K562 (cell line): Measurements from ENCODE around the gene PRDX1. TPM values are rescaled to one million over a fixed set of nuclear protein-coding genes. Genes with fewer than 3 reads are reported as not detected.

Experiments
- BHLHE40 ChIP-seq: IDR thresholded peaks from 2 replicates; pipeline ENCODE4 v1.6.1; 2011; ENCODE audit warnings: low read length, improper control_type of control experiment
- CEBPB ChIP-seq: fragments of 450-650 bp; IDR thresholded peaks from 2 replicates; pipeline ENCODE4 v1.6.1; 2016; ENCODE audit warnings: missing genetic modification characterization, missing compliant biosample characterization
- ESRRA ChIP-seq: fragments of 450-650 bp; IDR thresholded peaks from 2 replicates; pipeline ENCODE4 v1.6.1; 2014; ENCODE audit warnings: low read depth, mild to moderate bottlenecking, moderate library complexity, borderline replicate concordance
- HSF4 ChIP-seq: fragments of 250-450 bp; sonication (Bioruptor Pico); IDR thresholded peaks from 2 replicates; pipeline ENCODE4 v2.1.2; 2022; ENCODE audit warnings: mild to moderate bottlenecking, moderate library complexity, borderline replicate concordance
- RCOR1 ChIP-seq, 2 experiments: IDR thresholded peaks; 2 replicates each; pipeline ENCODE4 v1.6.1; 2012; ENCODE audit warnings: low read depth in 2 of 2, low read length in 2 of 2, borderline replicate concordance in 1 of 2, improper control_type of control experiment in 1 of 2
- UBTF ChIP-seq, 2 experiments: IDR thresholded peaks; 2 replicates each; pipeline ENCODE4 v1.6.1; 2012; ENCODE audit warnings: improper control_type of control experiment in 2 of 2, low read depth in 2 of 2, low read length in 2 of 2, borderline replicate concordance in 1 of 2
- ZNF140 ChIP-seq: fragments of 250-450 bp; sonication (Bioruptor Pico); IDR thresholded peaks from 2 replicates; pipeline ENCODE4 v1.8.0; 2021; ENCODE audit warnings: moderate library complexity, mild to moderate bottlenecking, inconsistent platforms
- ZNF668 ChIP-seq: fragments of 250-450 bp; sonication (Bioruptor Pico); IDR thresholded peaks from 2 replicates; pipeline ENCODE4 v1.8.0; 2022; ENCODE audit warnings: mild to moderate bottlenecking, inconsistent platforms
- polyA plus RNA-seq, 8 experiments: library from polyadenylated mRNA; depleted of rRNA in 4 of 8; stranded (reverse) in 5 of 8; unstranded in 3 of 8; fragments of >200 nt; fragmentation: Nextera tagmentation in 2 of 8; fragmentation: Illumina TruSeq in 1 of 8; extraction: Ambion mirVana in 2 of 8; extraction: Trizol in 1 of 8; gene quantifications; 2 replicates each; pipeline versions ENCODE4 v1.2.1 to v1.2.3, GENCODE V29; 2011 to 2014; ENCODE audit warnings: inconsistent platforms in 1 of 8, missing spikeins in 1 of 8
- total RNA-seq, 7 experiments: library from RNA; depleted of rRNA in 6 of 7; stranded (reverse); fragments of >200 nt in 6 of 7; fragmentation: Illumina TruSeq in 2 of 7; extraction: Trizol in 2 of 7; gene quantifications; 2 replicates each; pipeline versions ENCODE4 v1.2.1 to v1.2.3, GENCODE V29; 2011 to 2021; ENCODE audit warnings: low replicate concordance in 1 of 7
- TF ChIP-seq, protein P1 (sequence below): sonication (generic); formaldehyde crosslinking; IDR thresholded peaks from 2 replicates; pipeline ENCODE4 v1.8.1; 2023; ENCODE audit warnings: mild to moderate bottlenecking, missing genetic modification reagents

Gene PRDX1
- total and polyA plus RNA-seq, 9 of the 15 experiments (the other 6 are each of a cell fraction or from before 2014, with no cell fraction given) = 748 to 2,388 (median 1,045) TPM

GRCh38 chr1:45542591-45542990 lies 20.9 kb upstream of the PRDX1 start (continued):
- TF ChIP-seq UBTF (IDR thresholded peaks at IDR 0.05; ENCODE audit: borderline replicate concordance in 1 of 2, low read depth in 2 of 2, low read length in 2 of 2) (peak in 1 of 2 experiments; percentile 80; a peak in 1 of 4 replicates), ZNF668 (CRISPR knock-in tag) (no peak), HSF4 (CRISPR knock-in tag) (no peak), CEBPB (tag) (peak; percentile 97), ESRRA (peak; percentile 16; the same call in 1 of the 2 replicates), RCOR1 (IDR thresholded peaks at IDR 0.05; ENCODE audit: borderline replicate concordance in 1 of 2, low read depth in 2 of 2, low read length in 2 of 2) (peak in 1 of 2 experiments; percentile 77; a peak in 1 of 4 replicates), ZNF140 (CRISPR knock-in tag) (no peak), BHLHE40 (0 out of 2 replicates have a peak, but pooled peaks have one; percentile 39)
- TF ChIP-seq, protein P1, sequence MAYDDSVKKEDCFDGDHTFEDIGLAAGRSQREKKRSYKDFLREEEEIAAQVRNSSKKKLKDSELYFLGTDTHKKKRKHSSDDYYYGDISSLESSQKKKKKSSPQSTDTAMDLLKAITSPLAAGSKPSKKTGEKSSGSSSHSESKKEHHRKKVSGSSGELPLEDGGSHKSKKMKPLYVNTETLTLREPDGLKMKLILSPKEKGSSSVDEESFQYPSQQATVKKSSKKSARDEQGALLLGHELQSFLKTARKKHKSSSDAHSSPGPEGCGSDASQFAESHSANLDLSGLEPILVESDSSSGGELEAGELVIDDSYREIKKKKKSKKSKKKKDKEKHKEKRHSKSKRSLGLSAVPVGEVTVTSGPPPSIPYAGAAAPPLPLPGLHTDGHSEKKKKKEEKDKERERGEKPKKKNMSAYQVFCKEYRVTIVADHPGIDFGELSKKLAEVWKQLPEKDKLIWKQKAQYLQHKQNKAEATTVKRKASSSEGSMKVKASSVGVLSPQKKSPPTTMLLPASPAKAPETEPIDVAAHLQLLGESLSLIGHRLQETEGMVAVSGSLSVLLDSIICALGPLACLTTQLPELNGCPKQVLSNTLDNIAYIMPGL = no peak
- TF ChIP-seq, all 486 proteins: peak for 13
